Urothelium cell line (cell line): ENCODE data around the gene HOXD13.
A peak's percentile ranks its signal among the peaks of the same experiment; 100 is the strongest.

Experiments
- DNase-seq: peaks from one replicate; pipeline ENCODE4 v3.0.0; 2011; ENCODE audit warnings: low spot score, mixed read lengths
- FAIRE-seq: peaks from 2 replicates; lab custom pipeline; 2011; peaks lifted over from hg19 to GRCh38; lab: Jason Lieb, UNC

Gene HOXD13

DNA sequence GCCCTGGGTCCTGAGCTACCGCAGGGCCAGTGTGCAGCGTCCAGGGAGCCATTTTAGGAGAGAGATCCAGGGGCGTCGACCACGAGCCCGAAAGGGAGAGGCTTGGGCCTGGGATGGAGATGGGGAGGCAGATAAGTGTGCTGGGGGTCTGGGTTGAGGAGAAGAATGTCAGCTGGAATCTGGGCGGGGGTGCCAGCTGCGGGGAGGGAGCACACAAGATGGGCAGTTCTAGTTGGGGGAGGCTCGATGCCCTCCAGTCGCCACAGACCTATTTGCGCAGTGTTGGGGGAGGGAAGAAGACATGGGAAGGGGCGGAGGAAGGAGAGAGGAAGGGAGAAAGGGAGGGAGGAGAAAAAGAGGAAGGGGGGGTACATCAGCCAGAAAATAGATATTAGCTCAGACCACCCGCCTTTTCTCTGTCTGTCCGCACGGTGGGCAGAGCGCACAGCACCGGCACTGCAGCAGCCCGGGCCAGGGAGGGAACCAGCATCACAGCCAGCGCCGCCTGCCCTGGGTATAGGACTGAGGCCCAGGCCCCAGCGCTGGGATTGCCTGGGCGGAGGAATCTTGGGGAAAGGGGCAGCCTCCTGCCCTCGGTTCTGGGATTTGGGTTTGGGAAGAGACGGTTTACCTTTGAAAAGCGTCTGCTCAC, 12.7 kb downstream of the HOXD13 start:
- DNase-seq (no peak), FAIRE-seq (no peak)

DNA sequence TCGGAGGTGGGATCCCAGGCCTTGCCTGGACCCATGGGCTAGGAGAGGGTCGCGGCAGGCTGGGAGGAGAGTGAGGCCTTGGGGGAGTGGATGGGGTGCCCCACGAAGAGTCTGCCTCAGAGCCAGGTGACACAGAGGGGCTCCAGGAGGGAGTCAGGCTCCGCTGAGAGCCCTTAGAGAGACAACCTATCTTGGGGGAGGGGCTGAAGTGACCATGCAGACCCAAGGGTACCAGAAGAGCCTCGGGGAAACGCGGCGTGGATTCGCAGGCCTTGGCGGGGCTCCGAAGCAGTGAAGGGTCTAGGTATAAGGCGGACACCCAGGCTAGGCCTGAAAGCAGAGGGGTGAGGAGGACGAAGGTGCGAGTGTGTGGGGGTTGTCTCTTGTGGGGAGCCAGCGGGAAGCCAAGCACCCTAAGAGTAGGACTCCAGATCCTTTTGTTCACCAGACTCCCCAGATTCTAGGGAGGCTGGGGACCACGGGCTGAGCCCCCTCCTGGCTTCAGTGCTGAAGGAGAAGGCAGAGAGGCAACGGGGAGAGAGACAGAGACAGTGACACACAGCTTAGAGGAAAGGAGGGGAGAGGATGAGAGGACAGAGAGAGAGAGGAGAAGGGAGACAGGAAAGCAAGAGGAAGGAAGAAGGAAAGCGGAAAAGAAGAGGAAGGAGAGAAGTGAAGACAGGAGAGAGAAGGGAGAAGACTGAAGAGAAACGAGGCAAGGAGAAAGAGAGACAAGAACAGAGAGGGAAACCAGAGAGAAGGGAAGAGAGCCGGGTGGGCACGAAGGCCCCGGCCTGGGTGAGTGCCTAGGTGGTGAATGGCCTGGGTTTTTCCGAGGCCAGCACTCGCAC, 13.4 kb downstream of the HOXD13 start:
- DNase-seq (no peak), FAIRE-seq (no peak)

DNA sequence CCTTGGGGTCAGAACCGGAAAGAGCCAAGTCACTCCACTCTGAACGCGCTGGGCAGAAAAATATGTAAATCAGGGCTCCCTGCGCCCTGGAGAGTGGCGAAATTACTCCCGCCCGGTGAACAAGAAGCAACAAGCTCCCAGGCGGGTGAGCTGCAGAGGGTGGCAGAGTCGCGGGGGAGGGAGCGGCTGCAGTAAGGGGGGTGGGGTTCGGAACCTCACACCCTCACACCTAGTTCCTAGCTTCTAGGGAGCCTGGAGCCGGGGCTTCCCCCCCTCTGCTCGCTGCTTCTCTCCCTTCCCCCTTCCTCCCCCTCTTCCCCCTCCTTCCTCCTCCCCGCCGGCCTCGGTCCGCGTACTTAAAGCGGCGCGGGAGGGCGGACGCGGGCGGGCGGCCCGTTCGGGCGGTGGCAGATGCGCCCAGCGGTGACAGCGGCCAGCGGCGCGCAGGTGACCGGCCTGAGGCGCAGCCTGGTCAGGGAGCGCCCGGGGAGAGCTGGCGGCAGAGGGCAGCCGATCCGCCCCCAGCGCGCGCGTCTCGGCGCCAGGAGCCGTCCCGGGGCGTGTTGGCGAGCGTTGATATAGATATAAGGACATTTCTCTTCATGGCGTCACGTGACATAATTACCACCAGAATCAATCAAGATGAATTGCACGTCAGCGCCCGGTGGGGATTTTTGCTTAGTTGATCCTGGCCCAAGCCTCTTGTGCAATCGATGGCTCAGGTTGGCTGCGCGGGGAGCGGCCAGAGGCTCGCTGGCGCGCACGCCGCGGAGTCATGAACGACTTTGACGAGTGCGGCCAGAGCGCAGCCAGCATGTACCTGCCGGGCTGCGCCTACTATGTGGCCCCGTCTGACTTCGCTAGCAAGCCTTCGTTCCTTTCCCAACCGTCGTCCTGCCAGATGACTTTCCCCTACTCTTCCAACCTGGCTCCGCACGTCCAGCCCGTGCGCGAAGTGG, 14.3 kb downstream of the HOXD13 start, which contains the start of gene HOXD11:
Gene HOXD11, plus strand, starts transcription at position 700 of the 959 bp plus-strand sequence. Its CDS starts 76 bp downstream, at position 776.
- no peak for DNase-seq
- FAIRE-seq, result no peak

DNA sequence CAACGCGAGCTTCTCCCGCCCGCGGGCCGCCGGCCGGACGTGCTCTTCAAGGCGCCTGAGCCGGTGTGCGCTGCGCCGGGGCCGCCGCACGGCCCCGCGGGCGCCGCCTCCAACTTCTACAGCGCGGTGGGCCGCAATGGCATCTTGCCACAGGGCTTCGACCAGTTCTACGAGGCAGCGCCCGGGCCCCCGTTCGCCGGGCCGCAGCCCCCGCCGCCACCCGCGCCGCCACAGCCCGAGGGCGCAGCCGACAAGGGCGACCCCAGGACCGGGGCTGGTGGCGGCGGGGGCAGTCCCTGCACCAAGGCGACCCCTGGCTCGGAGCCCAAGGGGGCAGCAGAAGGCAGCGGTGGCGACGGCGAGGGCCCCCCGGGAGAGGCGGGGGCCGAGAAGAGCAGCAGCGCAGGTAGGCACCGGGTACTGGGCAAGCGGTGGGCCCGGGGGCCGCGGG, 15.2 kb downstream of the HOXD13 start:
- FAIRE-seq (no peak), DNase-seq (no peak)

DNA sequence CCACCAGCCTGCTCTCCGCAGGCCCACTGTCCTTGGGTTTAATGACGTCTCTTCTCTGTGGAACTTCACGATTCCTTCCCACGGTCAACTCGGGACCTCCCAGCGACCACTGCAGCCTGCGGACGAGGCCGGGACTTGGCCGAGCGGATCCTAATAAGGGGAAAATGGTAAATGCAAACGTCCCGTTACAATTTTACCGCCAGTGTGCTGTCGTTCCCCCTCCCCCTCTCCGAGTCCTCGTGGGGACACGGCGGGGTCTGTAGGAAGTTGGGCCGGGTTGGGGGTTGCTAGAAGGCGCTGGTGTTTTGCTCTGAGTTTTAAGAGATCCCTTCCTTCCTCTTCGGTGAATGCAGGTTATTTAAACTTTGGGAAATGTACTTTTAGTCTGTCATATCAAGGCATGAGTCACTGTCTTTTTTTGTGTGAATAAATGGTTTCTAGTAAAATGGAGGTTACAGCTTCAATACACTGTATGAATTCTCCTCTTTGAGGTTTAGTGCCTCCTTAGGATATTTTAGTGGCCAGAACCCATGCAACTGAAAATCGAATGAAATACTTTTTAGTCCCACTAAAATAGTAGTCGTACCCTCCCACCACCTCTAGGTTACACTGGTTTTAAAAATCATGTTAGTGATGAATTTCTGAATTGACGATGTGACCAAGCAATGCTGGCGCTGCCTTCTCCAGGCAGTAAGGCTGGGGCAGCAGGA, 16.8 kb downstream of the HOXD13 start:
- no peak for FAIRE-seq

DNA sequence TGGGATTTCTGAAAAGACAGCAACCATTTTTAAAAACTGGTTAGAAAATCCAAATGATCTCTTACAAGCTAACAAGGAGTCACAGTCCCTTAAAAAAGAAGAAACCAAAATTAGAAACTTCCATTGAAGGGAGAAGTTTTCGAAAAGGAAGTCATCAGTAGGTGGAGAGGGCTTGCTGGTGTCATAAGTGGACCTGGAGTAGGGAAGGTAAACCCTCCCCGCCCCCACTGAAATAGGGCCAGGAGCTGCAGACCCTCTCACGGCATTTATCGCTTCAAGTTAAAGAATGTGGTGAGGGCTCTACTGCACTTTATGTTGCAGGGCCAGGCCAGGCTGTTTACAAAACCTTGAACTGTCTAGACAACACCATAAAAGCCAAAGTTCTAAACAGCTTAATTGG, 17.4 kb downstream of the HOXD13 start:
- no peak for FAIRE-seq
- no peak for DNase-seq

More for the DNA sequence above, 16.8 kb downstream of the HOXD13 start:
- no peak for DNase-seq

DNA sequence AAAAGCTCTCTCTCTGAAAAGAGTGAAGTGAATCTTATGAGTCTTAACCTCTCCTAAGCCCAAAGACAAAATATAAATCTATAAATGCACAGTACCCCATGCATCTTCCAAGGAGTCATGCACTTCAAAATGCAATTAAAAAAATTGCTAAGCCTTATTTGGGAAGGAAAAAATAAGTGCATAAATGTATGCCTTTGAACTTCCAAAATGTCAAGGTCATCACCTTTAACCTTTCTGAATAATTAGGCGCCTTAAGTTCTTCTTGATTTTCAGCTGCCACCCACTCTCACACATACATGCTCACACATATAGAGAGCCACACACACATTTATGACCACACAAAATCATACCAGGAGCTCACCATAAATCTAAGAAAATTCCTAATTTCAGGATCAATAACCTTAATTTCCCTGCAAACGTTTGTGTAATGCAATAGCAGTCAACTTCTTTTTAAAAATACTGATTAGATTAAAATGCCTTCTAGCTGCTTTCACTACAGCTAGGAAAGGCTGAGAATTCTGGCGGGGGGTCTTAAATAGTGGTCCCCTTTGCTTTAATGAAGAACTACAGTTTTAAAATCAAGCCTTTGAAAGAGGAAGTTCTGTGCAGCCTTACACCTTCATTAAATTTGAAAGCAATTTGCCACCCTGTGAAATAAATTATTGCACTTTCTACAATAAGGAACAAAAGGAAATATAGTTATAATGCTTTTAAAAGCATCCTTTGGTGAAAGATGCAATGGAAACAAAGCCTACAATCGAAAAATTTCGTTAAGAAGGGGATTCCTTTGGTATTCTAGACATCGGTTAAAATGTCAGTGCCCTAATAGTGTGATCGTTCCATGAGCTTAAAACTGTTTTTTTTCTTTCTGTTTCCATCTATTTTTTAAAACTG, 18.1 kb downstream of the HOXD13 start:
- DNase-seq (no peak), FAIRE-seq (no peak)

DNA sequence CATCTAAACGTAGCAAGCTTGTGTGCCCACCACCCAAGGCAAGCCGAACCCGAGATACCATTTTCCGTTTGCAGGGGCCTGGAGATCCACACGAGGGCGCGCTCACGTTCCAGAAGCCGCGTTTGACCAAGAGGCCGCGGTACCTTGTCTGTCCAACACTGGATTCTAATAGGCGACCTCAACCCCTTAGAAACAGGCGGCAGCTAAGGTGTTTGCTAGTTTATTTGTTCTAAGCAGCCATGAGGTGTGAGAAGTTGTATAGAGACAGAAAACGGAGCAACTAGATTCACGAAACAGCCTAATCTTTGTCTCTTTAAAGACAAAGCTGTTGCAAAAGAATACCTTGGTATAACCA, 18.8 kb downstream of the HOXD13 start:
- FAIRE-seq (no peak), DNase-seq (peak; percentile 69)

DNA sequence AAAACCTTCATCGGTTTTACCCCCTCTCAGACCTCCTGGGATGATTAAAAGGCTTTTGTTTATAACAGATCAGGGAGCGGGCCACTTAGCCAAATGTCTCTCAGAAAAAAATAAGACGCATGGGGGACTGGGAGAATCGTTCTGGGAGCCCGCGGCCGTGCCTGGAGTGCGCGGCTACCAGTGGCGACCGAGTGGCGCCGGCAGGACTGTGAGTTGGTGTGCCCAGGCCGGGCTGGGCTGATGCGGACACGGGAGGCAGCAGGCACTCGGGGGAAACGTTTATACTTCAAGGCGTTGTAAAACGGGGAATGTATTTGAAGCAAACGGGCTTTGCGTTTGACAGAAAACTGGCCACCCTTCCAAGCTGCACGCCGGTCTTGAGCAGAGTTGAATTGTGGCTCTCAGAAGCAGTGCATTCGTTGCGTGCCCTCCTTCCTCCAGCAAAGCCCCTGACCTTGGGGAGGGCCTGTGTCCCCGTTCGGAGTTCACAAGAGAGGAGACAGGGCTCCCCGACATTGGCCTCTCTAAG, 19.4 kb downstream of the HOXD13 start:
- DNase-seq, result no peak

DNA sequence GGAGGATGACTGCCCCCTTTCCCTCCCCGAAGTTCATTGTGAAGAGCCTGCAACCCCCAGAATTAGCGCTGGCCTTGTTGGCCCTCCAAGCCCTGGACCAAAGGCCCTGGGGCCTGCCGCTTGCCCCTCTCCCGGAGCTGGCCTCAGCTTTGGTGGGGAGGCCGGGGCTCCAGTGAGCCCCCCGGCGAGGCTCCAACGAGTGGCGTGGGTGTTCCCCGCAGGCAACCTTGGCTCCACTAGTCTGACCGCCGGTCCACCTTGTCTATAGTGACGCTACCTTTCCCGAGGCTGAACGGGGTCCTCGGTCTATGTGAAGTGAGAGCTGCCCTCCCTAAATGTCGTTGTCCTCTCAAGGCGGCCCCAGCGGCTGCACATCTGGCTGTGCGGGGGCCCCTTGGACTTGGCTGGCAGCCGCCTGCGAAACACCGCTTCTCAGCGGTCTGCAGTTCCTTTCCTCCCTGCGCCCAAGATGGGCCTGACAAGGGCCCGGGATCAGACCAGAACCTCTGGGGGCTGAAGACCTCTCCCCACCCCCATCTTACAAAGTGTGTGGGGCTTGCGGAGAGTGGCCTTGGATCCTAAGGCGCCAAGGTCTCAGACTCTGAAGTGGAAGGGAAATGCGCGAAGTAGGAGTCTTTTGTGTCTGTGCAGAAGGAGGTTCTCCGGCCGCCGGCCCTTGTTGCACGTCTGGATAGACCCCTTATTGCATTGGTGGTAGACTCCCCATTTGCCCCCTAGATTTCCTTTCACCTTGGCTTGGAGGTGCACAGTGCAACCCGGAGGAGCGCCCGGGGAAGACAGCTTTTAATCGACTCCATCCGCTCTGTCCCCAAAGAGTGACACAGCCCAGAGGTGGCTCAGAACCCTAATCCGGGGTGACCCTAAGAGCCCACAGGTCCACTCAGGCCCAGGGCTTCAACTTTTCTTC, 20.1 kb downstream of the HOXD13 start:
- FAIRE-seq (no peak), DNase-seq (no peak)

More for the DNA sequence above, 19.4 kb downstream of the HOXD13 start:
- FAIRE-seq, result no peak

DNA sequence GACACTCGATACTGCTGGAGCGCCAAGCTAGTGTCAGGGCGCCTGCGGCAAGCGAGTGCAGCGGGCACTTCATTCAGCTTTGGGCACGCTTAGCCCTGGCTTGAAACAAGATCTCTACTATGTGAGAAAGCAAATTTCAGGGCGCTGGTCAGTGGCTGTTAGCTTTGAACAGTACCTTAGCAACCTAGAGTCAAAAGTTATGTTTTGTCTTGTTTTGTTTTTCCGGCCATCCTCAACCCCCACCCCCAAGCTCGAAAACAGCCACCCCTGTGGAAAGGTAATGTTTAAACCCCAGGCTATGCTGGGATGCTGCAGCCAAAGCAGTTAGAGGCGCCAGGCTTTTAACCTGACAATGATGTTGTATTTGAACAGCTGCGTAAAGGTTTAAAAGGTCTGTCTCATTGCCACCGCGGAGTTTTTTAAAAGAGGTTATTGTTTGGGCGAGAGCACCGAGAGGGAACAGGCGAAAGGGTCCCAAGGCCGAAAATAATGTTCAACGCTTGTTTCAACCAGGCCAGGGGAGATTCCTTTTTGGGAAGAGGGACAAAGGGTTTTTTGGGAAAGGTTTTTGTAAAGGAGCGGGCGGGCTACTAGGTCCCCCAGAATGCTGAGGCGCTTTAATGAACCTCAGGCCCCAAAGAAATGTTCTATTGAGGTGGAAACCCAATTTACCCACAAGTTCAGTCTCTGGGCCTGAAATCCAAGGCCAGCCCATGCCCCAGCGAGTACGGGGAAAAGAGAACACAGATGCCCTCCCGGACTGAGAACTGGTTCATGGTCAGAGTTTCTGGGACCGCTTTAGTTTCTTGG, 21.8 kb downstream of the HOXD13 start:
- no peak for FAIRE-seq
- no peak for DNase-seq

DNA sequence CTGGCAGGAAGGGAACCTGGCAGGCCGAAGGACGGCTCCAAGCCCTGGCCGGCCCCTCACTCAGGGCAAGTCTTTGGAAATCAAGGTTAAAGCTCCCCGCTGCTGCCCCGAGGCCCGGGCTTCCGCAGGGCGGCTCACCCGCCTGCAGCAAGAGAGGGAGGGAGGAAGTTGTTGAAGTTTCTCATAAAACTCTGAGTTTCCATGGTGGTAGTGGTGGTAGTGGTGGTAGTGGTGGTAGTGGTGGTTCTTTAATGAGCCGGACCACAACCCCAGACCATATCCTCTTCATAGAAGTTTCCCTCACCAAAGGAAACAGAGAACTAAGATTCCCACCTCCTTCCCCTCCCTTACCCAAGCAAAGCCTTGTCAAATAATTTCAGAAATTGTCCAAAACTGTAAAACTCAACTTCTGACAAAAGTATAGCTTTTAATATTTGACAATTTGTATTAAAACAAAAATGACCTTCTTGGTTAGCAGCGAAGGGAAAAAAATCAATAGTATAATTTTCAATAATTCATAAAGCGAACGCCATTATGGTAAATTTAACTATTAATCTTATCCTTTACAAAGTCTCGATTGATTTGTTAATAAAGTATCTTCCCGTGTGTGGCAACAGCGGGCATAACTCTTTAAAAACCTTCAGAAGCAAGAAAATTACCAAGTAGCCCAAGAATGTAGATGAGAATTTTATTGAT, 22.6 kb downstream of the HOXD13 start:
- FAIRE-seq (no peak), DNase-seq (no peak)

DNA sequence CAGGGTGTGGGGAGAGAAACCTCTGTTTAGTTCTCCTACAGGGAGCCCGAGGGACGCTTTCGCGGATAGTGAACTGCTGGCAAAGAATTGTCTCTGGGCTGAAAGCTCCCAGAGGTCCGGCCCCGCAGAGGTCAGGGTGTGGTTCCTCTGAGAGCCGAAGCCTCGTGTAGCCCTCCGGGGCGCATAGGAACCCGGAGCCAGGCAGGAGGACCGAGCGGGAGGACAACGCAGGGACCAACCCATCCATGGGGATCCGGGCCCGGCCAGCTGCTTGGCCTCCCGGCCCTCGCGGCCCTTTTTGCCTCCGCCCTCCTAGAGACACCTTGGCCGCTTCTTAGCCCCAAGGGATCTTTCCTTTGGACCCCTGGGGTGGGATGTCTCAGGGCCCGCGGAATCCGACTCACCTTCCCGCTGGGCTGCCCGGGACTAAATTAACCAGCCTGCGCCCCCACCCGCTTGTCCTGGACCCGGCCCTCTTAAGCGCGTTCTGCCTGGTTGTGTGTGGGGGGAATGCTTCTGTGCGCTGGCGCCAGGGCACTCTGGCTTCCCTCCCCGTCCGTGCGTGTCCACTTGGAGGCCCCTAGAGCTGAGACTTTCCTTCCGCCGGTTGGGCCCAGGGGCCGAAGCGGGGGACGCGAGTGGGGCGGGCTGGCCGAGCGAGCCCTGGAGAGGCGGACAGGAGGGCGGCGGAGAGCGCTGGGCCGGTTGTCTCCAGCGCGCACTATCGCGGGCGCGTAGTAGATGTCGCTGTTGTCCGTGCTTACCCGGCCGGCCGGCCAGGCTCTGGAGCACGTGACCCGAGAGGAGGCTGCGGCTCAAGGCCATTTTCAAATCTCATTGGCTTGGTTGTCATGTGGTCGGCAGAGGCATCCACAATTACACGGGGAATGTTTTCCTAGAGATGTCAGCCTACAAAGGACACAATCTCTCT, 23.6 kb downstream of the HOXD13 start, which contains the start of gene HOXD10:
Gene HOXD10, plus strand, starts transcription at position 896 of the 931 bp plus-strand sequence. CDS start 56 bp downstream, outside the sequence.
- no peak for FAIRE-seq
- DNase-seq, result no peak

DNA sequence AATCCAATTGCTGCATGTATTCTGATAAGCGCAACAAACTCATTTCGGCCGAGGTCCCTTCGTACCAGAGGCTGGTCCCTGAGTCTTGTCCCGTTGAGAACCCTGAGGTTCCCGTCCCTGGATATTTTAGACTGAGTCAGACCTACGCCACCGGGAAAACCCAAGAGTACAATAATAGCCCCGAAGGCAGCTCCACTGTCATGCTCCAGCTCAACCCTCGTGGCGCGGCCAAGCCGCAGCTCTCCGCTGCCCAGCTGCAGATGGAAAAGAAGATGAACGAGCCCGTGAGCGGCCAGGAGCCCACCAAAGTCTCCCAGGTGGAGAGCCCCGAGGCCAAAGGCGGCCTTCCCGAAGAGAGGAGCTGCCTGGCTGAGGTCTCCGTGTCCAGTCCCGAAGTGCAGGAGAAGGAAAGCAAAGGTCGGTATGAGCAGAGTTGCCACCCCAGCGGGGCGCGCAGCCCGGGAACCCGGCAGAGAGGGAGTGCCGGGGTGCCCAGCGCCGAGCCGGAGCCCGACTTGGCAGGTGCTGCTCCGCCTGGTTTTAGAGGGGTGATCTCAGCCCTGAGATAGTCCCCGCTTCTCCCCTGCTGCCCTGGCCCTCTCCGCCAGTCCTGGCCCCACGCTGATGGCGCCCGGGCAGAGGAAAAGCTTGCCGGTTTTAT, 24.8 kb downstream of the HOXD13 start:
- no peak for DNase-seq
- FAIRE-seq, result no peak

DNA sequence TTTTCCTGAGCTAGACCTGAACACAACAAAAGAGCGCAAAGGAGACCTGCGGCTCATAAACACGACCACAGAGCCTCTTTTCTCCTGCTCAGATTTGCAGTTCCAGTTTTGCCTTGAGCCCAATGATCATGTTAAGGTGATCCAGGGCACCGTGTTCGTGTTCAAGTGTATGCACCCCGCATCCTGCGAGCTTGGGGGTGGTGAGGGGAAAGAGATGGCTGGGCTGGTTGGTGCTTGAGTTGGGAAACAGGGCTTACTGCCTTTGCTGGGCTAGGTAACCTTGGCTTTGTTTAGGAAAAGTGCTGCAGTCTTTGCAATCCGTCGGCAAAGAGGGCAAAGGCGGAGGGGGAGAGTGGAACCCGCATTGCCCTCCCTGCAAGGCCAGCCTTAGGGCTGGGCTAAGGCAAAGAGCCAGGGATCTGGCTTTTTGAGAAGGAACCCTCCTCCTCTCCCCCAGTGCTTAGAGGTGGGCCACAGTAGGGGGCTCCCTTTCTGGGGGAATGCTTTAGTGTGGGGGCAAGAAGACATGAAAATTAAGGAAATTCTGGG, 25.4 kb downstream of the HOXD13 start:
- FAIRE-seq, result no peak
- DNase-seq, result no peak
